HL-60 (cell line): ENCODE measurements around the gene SLC25A14.

Experiments used
- DNase-seq, 2 experiments: peaks; one replicate each; pipeline ENCODE4 v3.0.0-alpha.2; 2010 to 2020; ENCODE audit warnings: low read depth in 1 of 2, low spot score in 1 of 2
- H3K27ac ChIP-seq: fragments of 250-450 bp; sonication (Bioruptor Pico); replicated peaks from 2 replicates; pipeline ENCODE4 v1.5.1; 2020; ENCODE audit warnings: mild to moderate bottlenecking, moderate library complexity
- H3K27me3 ChIP-seq: fragments of 250-450 bp; sonication (Bioruptor Pico); 2 replicates; pipeline ENCODE4 v1.5.1; 2021; ENCODE audit warnings: mild to moderate bottlenecking, moderate library complexity; ENCODE audit not compliant: insufficient read depth, poor library complexity, severe bottlenecking
- H3K4me3 ChIP-seq: replicated peaks from 2 replicates; pipeline ENCODE4 v1.5.1; 2011; ENCODE audit warnings: mild to moderate bottlenecking, control low read depth, low read length; ENCODE audit not compliant: insufficient read depth
- CTCF ChIP-seq: IDR thresholded peaks from one replicate; pipeline ENCODE4 v1.5.1; 2011; ENCODE audit warnings: low read length, control low read depth, inconsistent platforms; ENCODE audit not compliant: insufficient read depth
- GABPA ChIP-seq: IDR thresholded peaks from 2 replicates; pipeline ENCODE4 v1.6.1; 2012; ENCODE audit warnings: low read depth
- POLR2AphosphoS5 ChIP-seq: IDR thresholded peaks from 2 replicates; pipeline ENCODE4 v1.6.1; 2012; ENCODE audit warnings: low read depth
- REST ChIP-seq: IDR thresholded peaks from 2 replicates; pipeline ENCODE4 v1.6.1; 2012; ENCODE audit warnings: low read depth; ENCODE audit not compliant: insufficient replicate concordance
- SPI1 ChIP-seq: IDR thresholded peaks from 2 replicates; pipeline ENCODE4 v1.6.1; 2012; ENCODE audit warnings: low read depth, mild to moderate bottlenecking, borderline replicate concordance

The SLC25A14 gene

GRCh38 chrX:130386408-130386808 is 46.7 kb downstream of the SLC25A14 start:
- Histone ChIP-seq H3K27me3 (no peaks in the 10 kb centered on the region), H3K27ac (no peak overlapping the region), H3K4me3 (no peak overlapping the region)
- no peak for TF ChIP-seq SPI1
- TF ChIP-seq POLR2AphosphoS5 = no peak
- no peak for TF ChIP-seq CTCF
- no peak for TF ChIP-seq REST
- TF ChIP-seq GABPA = no peak
- DNase-seq = no peak

- Histone ChIP-seq H3K4me3 (no peak overlapping the region), H3K27ac (no peak overlapping the region), H3K27me3 (no peaks in the 10 kb centered on the region)
- peak in 1 of 2 experiments; percentile 37 for DNase-seq
- TF ChIP-seq SPI1 (no peak), GABPA (no peak), CTCF (peak; percentile 36)
Observed at GRCh38 chrX:130393451-130394074, 53.8 kb downstream of the SLC25A14 start.

- no peak overlapping the region for H3K4me3 ChIP-seq
- H3K27ac ChIP-seq = no peak overlapping the region
- no peak for DNase-seq
- TF ChIP-seq POLR2AphosphoS5 (no peak), REST (no peak), SPI1 (no peak), CTCF (no peak), GABPA (no peak)
- no peaks in the 10 kb centered on the region for H3K27me3 ChIP-seq
Observed at GRCh38 chrX:130395341-130395740, 55.6 kb downstream of the SLC25A14 start.
